ENCODE data around the gene MPLKIP. TPM values are rescaled to one million over a fixed set of nuclear protein-coding genes. Genes with fewer than 3 reads are reported as not detected.

Gene MPLKIP
- total RNA-seq, 1 experiment from 2014 or later = 43.2 TPM

- no peak overlapping the region for H3K56ac ChIP-seq (ENCODE audit: insufficient read length, low read depth, low read length)
- no peak overlapping the region for H4K5ac ChIP-seq (ENCODE audit: insufficient read length, low read depth, low read length)
- Mint-ChIP-seq H3K4me3 (no peak overlapping the region), H3K27me3 (ENCODE audit: low read depth) (no peaks in the 10 kb centered on the region; the same call in 1 of the 2 replicates), H3K36me3 (ENCODE audit: insufficient read depth in 1 of 3, low read depth in 3 of 3) (no peaks in the 10 kb centered on the region; a peak in 1 of 7 replicates), H3K27ac (peak overlapping the region in 1 of 3 experiments; percentile 73; a peak in 1 of 7 replicates), H3K4me1 (no peaks in the 10 kb centered on the region), H3K9me3 (no peaks in the 10 kb centered on the region)
- H2BK20ac ChIP-seq (ENCODE audit: low read depth, low read length, poor library complexity, severe bottlenecking) = no peak overlapping the region
- no peak overlapping the region for H3K27ac ChIP-seq (ENCODE audit: insufficient read length, low read depth, low read length)
- WGBS (ENCODE audit: extremely low coverage, insufficient read length, low lambda C conversion rate) = no CpG with 5 or more reads among the region's 4 CpGs
- no peak overlapping the region for H2BK120ac ChIP-seq (ENCODE audit: low read depth, low read length, poor library complexity, severe bottlenecking)
- H3K14ac ChIP-seq (ENCODE audit: insufficient read depth, low read length) = no peak overlapping the region
- no peak overlapping the region for H3K4ac ChIP-seq (ENCODE audit: low read depth, low read length)
- no peak overlapping the region for H4K8ac ChIP-seq (replicated peaks; ENCODE audit: insufficient read length, low read depth, low read length)
- H3K79me2 ChIP-seq (ENCODE audit: insufficient read depth, low read length) = no peaks in the 10 kb centered on the region
- H2BK15ac ChIP-seq (ENCODE audit: low read depth, low read length) = no peak overlapping the region
- H2AFZ ChIP-seq (ENCODE audit: low read length) = no peak overlapping the region
- TF ChIP-seq CTCF (conservative IDR thresholded peaks at IDR 0.05) = no peak
- H2BK5ac ChIP-seq (ENCODE audit: insufficient read length, low read length) = no peak overlapping the region
- no peaks in the 10 kb centered on the region for H3K9me3 ChIP-seq (ENCODE audit: control insufficient read depth, low read depth, low read length)
- no peak overlapping the region for H4K91ac ChIP-seq (ENCODE audit: insufficient read length, low read depth, low read length)
- H3K27me3 ChIP-seq (ENCODE audit: insufficient read depth, low read length) = no peaks in the 10 kb centered on the region
- H3K18ac ChIP-seq (ENCODE audit: insufficient read length, low read depth, low read length) = no peak overlapping the region
- H2BK12ac ChIP-seq (ENCODE audit: insufficient read length, low read depth, low read length) = no peak overlapping the region
- H3K4me1 ChIP-seq (ENCODE audit: insufficient read depth, low read length) = no peaks in the 10 kb centered on the region
- H3K79me1 ChIP-seq (ENCODE audit: insufficient read depth, low read depth, low read length, poor library complexity, severe bottlenecking) = no peaks in the 10 kb centered on the region
- no peak overlapping the region for H3T11ph ChIP-seq (ENCODE audit: low read length)
- no peak overlapping the region for H3K9ac ChIP-seq (ENCODE audit: extremely low read depth, insufficient read length, low read length)
- H3K23me2 ChIP-seq (ENCODE audit: insufficient read length, low read depth, low read length, poor library complexity, severe bottlenecking) = no peaks in the 10 kb centered on the region
- no peaks in the 10 kb centered on the region for H4K20me1 ChIP-seq (ENCODE audit: control insufficient read depth, insufficient read depth, insufficient read length)
- H3K23ac ChIP-seq (ENCODE audit: insufficient read length, low read depth, low read length) = no peak overlapping the region
- no peak for DNase-seq
- H3K4me2 ChIP-seq (ENCODE audit: insufficient read depth, insufficient read length, low read length) = no peak overlapping the region
- no peak overlapping the region for H2AK5ac ChIP-seq (ENCODE audit: insufficient read length, low read length)
These were observed 48.0 kb upstream of the MPLKIP start for GRCh38 chr7:40182452-40182851.
